Effector CD8-positive, alpha-beta T cell (primary cell): Measurements from ENCODE around the gene PRX.
"Not testable (repeated sequence)": the region's sequence is repeated elsewhere in the genome, so short reads cannot be mapped to it uniquely, and the experiment has no call there.

Experiments
- DNase-seq: peaks from one replicate; lab custom pipeline; 2025; lab: John Stamatoyannopoulos, UW

Gene PRX

DNA sequence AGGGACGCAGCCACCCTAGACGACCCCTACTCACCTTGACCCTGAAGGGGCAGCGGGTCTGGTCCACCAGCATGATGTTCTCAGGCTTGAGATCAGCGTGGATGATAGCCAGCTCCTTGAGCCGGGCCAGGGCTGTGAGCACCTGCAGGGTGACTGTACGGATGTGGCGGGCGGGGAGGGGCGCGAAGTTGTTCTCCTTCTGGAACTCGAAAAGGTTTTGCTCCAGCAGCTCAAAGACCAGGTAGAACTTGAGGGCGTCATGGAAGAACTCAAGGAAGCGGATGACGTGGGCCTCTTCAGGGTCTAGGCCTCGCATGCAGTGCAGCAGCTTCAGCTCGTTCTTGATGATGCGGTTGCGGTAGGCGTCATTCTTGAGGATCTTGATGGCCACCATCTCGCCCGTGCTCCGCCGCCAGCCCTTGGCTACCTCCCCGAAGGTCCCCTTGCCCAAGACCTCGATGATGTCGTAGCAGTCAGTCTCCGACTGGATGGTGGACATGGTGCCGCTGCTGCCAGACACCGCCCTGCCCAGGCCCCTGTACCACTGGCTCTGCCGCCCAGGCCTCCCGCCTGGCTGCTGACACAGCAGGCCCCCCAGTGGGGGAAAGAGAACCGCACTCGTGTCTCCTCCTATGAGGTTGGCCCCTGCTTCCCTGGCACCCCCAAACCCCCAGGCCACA, 23.6 kb downstream of the PRX start:
- no peak for DNase-seq

DNA sequence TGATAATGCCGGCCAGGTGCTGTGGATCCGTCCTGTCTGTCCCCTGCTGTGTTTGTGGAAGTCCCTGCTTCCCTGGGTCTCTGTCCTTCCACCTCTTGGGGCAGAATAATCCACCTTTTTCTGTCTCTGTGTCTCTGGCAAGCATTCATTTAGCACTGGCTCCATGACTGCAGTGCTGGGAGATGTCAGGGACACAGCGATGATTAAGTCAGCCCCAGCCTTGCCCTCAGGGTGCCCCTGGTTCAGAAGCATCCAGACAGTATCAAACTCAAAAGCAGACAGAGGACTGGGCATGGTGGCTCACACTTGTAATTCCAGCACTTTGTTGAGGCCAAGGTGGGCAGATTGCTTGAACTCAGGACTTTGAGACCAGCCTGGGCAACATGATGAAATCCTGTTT, 24.7 kb downstream of the PRX start:
- no peak for DNase-seq

DNA sequence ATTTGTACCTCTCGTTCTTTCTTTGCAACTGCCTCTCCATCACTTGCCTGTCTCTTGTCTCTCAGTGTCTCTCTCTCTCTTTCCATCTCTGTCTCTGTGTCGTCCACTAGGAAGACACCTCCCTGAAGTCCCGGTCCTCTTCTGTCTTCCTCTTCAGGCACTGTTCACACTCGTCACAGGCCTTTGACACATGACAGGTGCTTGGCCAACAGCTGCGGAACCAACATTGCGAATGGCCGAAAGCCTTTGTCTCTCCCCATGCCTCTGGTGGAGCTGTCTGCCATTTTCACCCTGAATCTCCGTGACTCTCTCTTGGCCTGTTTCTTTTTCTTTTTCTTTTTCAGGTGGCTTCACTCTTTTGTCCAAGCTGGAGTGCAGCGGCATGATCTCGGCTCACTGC, 26.0 kb downstream of the PRX start:
- no peak for DNase-seq

DNA sequence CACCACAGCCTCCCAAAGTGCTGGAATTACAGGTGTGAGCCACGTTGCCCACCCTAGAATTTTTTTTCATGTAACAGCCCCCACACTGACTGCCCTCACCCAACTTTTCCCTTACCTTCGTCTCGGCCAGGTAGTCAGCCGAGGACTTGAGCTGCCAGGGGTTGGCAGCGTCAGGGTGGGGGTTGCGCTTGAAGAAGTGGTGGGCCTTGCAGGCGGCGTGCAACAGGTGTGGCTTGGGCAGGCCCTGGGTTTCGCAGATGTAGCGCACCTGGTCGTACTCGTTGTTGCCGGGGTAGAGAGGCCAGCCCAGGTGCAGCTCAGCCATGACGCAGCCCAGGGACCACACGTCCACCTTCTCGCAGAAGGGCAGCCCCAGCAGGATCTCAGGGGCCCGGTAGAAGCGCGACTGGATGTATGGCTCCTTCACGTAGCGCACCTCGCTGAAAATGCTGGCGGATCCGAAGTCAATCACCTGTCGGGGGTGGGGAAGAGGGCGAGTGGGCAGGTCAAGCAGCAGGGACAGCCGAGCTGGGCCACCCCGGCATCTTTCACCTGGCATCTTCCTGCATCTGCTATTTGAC, 29.4 kb downstream of the PRX start:
- no peak for DNase-seq

DNA sequence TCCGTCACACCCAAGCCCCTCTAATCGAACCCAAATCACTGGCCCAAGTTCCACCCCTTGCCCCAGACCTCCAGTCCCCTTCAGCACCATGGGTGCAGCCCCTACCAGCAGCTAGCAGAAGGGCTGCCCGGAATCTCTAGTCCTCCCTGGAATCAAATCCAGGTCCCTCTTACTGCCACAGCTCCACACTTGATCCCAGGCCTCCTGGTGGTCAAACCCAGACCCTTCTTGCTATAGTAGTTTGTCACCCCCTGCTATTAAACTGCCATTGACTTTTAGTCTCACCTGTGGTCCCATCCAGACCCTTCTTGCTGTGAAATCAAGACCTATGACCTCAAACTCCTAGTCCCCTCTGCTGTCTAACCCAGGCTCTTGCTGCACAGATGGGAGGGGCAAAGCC, 31.9 kb downstream of the PRX start:
- DNase-seq = no peak

DNA sequence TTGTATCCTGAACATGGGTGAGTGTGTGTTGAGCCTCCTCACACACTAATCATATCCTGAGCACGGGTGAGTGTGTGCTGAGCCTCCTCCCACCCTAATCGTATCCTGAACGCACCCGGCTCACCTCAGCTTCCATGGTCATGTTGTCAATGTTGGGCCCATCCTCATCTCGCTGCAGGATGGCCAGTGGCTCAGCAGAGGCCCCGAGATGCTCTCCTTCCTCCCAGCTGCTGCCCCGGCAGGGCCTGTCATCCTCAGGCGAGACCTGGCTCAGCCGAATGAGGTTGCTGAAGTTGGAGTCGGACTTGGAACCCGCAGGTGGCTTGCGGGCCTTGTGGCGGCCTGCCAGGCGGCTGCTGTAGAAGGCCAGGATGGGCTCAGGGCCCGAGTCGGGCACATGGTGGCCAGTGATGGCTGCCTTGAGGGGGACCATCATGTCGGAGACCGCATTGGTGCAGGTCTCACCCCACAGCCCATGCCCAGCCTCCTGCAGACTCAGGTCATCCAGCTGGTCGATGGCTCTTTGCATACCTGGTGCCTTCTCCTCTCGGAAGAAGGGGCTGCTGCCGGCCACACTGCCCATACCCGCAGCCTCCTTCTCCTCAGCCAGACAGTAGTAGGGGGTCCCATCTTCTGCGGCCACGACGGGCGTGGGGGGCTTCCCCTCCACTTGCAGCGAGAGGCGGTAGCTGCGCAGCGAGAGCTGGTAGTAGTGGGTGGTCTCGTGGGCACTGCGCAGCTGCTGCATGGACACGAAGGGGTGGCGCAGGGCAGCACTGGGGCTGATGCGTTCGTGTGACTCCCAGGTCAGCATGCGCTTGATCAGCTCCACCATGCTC, 32.8 kb downstream of the PRX start:
- DNase-seq = no peak

DNA sequence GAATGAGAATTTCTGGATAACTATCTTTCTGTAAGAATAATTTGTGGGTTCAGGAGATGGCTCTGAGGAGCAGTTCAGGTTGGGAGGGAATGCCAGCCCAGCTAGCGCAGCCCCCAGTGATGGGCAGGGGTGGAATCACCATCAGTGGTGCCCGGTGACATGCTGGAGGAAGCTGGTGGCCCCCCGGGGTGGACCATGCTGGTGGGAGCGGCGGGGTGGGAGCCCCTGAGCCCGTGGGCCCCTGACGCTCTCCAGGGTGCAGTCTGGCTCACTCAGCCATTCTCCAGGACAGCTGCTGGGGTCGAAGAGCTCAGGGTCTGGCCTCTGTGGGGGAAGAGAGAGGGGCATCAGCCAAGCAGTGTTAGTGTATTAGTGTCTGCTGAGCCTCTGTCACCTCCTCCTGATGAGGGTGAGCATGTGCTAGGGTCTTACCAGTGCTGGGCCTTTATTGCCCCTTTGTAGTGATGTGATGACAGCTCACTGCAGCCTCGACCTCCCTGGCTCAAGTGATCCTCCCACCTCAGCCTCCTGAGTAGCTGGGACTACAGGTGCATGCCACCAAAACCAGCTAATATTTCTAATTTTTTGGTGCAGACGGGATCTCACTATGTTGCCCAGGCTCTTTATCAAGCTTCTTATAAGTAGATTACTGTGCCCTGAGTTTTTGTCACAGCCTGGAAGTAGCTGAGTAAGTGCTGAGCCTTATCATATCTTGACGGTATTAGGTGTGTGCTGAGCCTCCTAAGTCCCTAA, 33.6 kb downstream of the PRX start:
- no peak for DNase-seq

DNA sequence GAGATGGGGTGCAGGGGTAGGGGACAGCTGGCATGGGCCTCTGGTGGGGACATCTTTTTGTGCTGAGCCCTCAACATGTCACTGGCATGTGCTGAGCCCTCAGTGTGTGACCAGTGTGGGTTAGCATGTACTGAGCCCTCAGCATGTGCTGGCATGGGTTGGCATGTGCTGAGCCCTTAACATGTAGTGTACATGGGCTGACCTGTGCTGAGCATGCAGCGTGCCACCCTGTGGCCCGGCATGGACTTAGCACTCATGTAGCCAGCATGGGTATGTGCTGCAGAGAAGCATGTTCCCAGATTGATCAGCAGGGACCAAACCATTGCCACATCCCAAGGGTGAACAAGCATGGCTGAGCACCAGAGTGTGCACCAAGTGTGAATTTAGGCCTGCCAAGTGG, 34.7 kb downstream of the PRX start:
- DNase-seq = no peak

DNA sequence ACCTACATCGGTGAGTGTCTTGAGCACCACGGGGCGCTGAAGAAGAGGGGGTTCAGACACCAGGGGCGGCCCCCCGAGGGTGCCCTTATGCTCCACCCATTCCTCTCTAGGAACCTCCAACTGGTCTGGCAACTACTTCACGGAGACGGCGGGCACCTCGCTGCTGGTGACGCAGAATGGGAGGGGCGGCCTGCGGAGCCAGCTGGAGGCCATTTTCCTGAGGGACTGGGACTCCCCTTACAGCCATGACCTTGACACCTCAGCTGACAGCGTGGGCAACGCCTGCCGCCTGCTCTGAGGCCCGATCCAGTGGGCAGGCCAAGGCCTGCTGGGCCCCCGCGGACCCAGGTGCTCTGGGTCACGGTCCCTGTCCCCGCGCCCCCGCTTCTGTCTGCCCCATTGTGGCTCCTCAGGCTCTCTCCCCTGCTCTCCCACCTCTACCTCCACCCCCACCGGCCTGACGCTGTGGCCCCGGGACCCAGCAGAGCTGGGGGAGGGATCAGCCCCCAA, 35.2 kb downstream of the PRX start:
- DNase-seq = no peak

DNA sequence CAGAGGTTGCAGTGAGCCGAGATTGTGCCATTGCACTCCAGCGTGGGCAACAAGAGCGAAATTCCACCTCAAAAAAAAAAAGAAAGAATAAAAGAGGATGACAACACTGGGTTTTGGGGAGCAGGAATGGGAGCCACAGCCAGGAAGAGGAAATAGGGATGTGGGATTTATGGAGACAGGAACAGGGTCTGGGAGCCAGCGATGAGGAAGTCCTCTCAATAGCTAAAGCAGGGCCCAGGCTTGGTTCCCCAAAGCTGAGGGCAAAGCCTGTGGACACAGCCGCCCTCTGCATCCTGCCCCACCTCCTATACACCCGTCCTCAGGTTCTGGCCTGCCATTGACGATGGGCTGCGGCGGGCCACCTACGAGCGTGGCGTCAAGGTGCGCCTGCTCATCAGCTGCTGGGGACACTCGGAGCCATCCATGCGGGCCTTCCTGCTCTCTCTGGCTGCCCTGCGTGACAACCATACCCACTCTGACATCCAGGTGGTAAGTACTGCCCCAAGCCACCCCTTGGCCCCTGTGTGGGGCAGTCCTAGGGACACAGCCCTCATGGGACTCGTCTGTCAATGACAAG, 36.8 kb downstream of the PRX start:
- no peak for DNase-seq

DNA sequence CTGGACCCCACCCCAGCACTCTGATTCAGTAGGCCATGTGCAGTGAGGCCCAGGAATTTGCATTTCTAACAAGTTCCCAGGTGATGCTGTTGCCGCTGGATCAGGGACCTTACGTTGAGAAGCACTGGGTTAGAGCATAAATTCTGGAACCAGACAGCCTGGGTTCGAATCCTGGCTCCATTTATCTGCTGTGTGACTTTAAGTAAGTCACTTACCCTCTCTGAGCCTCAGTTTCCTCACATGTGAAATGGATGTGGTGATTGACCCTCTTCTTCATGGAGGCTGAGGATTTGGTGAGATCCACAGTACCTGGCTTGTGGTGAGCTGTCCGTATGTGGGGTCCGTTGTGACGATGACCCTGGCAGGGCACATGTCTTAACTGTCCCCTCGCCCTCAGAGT, 39.1 kb downstream of the PRX start:
- no peak for DNase-seq

DNA sequence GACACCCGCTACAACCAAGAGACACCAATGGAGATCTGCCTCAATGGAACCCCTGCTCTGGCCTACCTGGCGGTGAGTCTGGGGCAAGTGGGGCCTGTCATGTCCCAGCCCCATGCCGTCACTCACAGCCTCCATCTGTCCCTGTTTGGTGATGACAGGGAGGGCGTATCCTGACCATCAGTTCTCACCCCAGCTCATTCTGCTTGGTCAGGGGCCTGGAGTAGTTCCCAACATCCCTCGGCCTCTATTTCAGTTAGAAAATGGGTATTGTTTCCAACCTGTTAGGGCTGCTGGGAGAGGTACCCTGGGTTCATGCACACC, 41.4 kb downstream of the PRX start:
- DNase-seq = no peak

DNA sequence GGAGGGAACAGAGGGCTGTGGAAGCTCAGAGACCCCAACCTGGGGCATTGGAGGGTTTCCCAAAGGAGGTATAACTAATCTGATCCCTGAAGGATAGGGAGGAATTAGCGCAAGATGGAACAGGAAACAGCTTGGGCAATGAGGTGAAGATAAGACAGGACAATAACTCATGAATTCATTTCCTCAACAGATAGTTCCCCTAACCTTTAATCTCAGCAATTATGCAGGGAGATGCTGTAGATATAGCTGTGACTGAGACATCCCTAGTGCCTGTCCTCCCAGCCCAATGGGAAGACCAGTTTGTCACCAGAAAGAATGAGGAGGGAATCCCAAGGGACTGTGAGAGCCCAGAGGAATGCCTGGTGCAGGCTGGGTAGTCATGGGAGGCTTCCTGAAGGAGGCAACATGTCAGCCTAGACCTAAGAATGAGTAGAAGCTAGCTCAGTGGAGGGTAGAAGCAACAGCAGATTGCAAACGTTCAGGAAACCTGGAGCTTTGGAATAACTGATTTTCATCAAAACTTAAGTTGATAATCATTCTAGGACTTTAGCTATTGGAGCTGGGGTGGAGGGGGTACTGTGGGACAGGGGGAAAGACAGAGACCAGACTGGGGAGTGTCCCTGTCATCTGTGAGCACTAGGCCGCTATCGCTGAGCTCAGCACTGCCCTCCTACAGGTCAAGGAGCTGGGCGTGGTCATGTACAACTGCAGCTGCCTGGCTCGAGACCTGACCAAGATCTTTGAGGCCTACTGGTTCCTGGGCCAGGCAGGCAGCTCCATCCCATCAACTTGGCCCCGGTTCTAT, 42.0 kb downstream of the PRX start:
- DNase-seq = no peak

DNA sequence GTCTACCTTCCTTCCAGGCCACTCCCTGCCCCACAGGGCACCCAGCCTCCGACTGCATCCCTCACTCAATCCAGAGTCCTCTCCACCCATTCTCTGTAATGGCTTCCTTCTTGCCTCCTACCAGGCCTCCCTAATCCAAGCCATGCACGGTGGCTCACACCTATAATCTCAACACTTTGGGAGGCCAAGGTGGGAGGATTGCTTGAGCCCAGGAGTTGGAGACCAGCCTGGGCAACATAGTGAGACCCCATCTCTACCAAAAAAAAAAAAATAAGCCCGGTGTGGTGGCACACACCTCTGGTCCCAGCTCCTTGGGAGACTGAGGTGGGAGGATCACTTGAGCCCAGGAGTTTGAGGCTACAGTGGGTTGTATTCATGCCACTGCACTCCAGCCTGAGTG, 42.9 kb downstream of the PRX start:
- DNase-seq = not testable (repeated sequence)

DNA sequence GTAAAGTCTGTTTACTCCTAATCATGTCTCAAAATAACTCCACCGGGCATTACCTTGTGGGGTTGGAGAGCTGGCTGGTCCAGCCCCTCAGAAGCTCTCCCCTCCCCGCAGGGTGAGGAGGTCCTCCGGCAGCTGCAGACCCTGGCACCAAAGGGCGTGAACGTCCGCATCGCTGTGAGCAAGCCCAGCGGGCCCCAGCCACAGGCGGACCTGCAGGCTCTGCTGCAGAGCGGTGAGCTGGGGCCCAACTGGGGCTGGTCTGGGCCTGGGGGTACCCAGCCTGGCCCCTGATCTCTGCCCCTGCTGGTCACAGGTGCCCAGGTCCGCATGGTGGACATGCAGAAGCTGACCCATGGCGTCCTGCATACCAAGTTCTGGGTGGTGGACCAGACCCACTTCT, 43.4 kb downstream of the PRX start:
- no peak for DNase-seq

DNA sequence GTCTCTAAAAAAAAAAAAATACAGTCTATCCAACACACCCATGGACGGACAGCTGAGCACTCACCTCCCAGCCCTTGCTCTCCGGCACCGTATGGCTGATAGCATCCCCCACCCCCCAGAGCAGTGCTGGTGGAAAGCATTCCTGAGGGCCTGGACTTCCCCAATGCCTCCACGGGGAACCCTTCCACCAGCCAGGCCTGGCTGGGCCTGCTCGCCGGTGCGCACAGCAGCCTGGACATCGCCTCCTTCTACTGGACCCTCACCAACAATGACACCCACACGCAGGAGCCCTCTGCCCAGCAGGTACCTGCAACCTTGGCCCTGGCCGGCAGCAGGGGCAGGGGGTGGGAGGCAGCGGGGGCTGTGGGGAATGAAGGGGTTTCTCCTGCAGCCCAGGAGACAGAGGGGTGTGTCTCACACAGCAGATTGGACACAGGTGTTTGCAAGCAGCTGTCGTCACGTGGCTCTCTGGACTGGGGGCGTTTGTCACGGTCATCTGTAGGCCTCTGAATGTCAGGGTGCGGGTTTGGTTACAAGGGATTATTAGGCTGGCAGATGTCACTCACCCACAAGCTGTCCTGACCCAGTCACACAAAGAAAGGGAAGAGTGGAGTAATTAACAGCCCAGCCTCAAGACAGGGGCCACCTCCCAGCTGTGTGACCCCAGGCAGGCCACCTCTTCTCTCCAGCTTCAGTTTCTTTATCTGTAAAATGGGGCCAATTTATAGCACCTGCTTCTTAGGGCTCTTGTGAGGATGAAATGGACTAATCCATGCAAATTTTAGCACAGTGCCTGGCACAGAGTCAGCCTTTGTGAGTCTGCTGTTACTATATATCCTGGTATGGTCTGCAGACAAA, 45.4 kb downstream of the PRX start:
- DNase-seq = no peak

DNA sequence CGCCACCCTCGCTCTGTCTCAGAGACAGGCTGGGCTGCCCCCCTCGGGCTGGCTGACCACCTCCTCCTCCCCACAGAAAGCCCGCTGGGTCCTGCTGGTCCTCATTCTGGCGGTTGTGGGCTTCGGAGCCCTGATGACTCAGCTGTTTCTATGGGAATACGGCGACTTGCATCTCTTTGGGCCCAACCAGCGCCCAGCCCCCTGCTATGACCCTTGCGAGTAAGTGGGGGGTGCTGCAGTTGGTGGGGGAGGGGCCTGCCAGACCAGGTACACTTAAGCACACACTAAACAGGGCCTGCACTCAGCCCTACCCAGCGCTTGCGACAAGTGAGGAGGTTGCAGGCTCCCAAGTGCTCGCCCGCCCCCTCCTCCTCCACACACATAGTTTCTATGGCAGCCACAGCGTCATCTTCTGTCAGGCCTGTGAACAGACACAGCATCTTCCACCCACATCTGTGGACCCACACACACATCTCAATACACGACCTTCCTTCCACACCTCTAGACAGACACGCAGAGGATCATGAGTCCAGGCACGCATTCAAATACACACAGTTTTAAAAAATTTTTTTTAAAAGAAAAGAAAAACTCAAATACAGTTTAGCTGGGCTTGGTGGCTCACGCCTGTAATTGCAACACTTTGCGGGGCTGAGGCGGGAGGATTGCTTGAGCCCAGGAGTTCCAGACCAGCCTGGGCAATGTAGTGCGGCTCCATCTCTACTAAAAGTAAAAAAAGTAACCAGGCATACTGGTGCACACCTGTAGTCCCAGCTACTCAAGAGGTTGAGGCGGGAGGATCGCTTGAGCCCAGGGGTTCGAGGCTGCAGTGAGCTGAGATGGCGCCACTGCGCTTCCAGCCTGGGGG, 46.2 kb downstream of the PRX start:
- no peak for DNase-seq

DNA sequence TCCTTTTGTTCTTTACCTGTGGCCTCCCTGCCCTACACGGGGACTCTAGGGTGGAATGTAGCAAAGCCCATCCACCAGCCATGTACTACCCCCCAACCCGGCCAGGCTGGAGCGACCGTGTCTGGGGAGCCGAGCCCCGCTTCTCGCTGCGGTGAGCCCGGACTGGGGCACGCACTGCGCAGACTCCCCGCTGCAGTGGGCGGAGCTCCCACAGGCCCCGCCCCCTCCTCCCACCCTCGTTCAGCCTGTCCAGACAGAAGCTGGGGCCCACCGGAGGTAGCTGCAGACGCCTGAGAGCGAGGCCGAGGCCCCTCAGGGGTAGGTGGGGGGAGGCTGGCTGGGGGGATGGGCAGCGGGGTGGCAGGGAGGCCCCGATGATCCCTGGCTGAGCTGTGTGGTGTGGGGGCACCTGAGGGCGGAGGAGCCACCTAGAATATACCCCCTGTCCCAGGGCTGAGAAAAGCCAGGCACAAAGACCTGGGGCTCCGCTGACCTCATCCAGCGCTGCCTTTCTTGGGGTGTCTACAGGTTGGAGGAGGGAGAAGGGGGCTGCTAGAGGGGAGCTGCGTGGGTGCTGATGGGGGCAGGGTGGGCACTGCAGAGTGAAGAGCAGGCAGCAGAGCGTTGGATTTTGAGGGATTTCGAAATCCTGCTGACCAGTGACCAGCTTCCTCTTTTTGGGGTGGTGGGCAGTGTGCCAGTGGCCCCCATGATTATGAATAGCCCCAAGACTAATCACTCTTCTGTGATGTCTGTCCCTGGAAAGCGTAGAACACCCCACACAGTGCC, 47.4 kb downstream of the PRX start:
- DNase-seq = peak; percentile 14

DNA sequence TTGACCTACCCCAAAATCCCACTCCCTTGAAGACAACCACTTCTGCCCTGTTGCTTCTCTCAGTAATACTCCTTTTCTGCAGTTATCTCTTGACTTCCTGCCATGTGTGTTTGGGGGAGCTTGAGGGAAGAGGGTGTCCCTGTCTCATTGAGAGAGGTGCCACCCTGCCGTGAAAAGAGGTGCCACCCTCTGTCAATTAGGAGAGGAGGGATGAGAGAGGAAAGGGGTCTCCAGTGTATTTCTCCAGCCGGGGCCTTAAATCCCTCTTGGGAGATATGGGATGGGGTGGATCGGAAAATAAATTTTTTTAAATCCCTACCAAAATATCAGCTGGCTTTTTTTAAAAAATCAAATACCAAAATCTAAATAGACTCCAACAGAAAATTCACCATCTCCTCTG, 48.2 kb downstream of the PRX start:
- no peak for DNase-seq
